K562 (cell line): Measurements from ENCODE around the gene KLHDC7B. TPM values are rescaled to one million over a fixed set of nuclear protein-coding genes. Genes with fewer than 3 reads are reported as not detected.
A peak's percentile ranks its signal among the peaks of the same experiment; 100 is the strongest.

Experiments used
- ARID2 ChIP-seq: fragments of 450-650 bp; IDR thresholded peaks from 2 replicates; pipeline ENCODE4 v1.6.1; 2017; ENCODE audit warnings: antibody characterized with exemption, mild to moderate bottlenecking
- ATF7 ChIP-seq: fragments of 450-650 bp; IDR thresholded peaks from 2 replicates; pipeline ENCODE4 v1.7.1; 2014; ENCODE audit warnings: mild to moderate bottlenecking, moderate library complexity
- CBFA2T3 ChIP-seq: fragments of 450-650 bp; IDR thresholded peaks from 2 replicates; pipeline ENCODE4 v1.6.1; 2017
- E2F8 ChIP-seq: fragments of 450-650 bp; IDR thresholded peaks from 2 replicates; pipeline ENCODE4 v1.7.1; 2018; ENCODE audit warnings: mild to moderate bottlenecking, low read depth; ENCODE audit not compliant: partially characterized antibody
- E4F1 ChIP-seq: fragments of 250-450 bp; sonication (Bioruptor Pico); IDR thresholded peaks from 2 replicates; pipeline ENCODE4 v1.5.0; 2021; ENCODE audit warnings: mild to moderate bottlenecking, borderline replicate concordance
- KAT2B ChIP-seq: IDR thresholded peaks from one replicate; pipeline ENCODE4 v1.6.1; 2012; ENCODE audit warnings: low read depth, mild to moderate bottlenecking, control low read depth, inconsistent platforms, low read length, moderate library complexity
- PML ChIP-seq: IDR thresholded peaks from 2 replicates; pipeline ENCODE4 v1.6.1; 2012; ENCODE audit warnings: low read length, inconsistent platforms
- PTRF ChIP-seq: fragments of 450-650 bp; IDR thresholded peaks from 2 replicates; pipeline ENCODE4 v1.6.1; 2016; ENCODE audit warnings: mild to moderate bottlenecking, missing genetic modification characterization, missing compliant biosample characterization
- PYGO2 ChIP-seq: fragments of 450-650 bp; IDR thresholded peaks from 2 replicates; pipeline ENCODE4 v1.6.1; 2016; ENCODE audit warnings: mild to moderate bottlenecking, missing genetic modification characterization, moderate library complexity, missing compliant biosample characterization
- RREB1 ChIP-seq: fragments of 250-450 bp; sonication (Bioruptor Pico); IDR thresholded peaks from 2 replicates; pipeline ENCODE4 v1.4.0; 2020
- SNAPC5 ChIP-seq: fragments of 250-450 bp; sonication (Bioruptor Pico); IDR thresholded peaks from 2 replicates; pipeline ENCODE4 v1.8.0; 2021; ENCODE audit warnings: moderate library complexity, mild to moderate bottlenecking, inconsistent platforms
- THAP7 ChIP-seq: fragments of 250-450 bp; sonication (Bioruptor Pico); IDR thresholded peaks from 2 replicates; pipeline ENCODE4 v1.5.0; 2021
- XRCC5 ChIP-seq: fragments of 200-400 bp; formaldehyde crosslinking; IDR thresholded peaks from 2 replicates; pipeline ENCODE4 v1.6.1; 2017; ENCODE audit warnings: low read depth, mild to moderate bottlenecking, low read length
- ZKSCAN8 ChIP-seq: fragments of 200-800 bp; sonication (Bioruptor generic); IDR thresholded peaks from 2 replicates; pipeline ENCODE4 v1.6.1; 2016; ENCODE audit warnings: missing genetic modification characterization, missing compliant biosample characterization
- ZNF175 ChIP-seq: fragments of 200-800 bp; sonication (Bioruptor generic); IDR thresholded peaks from 2 replicates; pipeline ENCODE4 v1.6.1; 2016; ENCODE audit warnings: low read depth, mild to moderate bottlenecking, missing genetic modification characterization, missing compliant biosample characterization
- ZNF384 ChIP-seq: IDR thresholded peaks from 2 replicates; pipeline ENCODE4 v1.6.1; 2012; ENCODE audit warnings: low read depth, low read length, improper control_type of control experiment
- ZNF57 ChIP-seq: fragments of 450-650 bp; formaldehyde crosslinking; IDR thresholded peaks from 2 replicates; pipeline ENCODE4 v1.4.0; 2020; ENCODE audit warnings: mild to moderate bottlenecking, moderate library complexity
- ZSCAN29 ChIP-seq: fragments of 450-650 bp; IDR thresholded peaks from 2 replicates; pipeline ENCODE4 v1.6.1; 2017
- polyA plus RNA-seq, 8 experiments: library from polyadenylated mRNA; depleted of rRNA in 4 of 8; stranded (reverse) in 5 of 8; unstranded in 3 of 8; fragments of >200 nt; fragmentation: Nextera tagmentation in 2 of 8; fragmentation: Illumina TruSeq in 1 of 8; extraction: Ambion mirVana in 2 of 8; extraction: Trizol in 1 of 8; gene quantifications; 2 replicates each; pipeline versions ENCODE4 v1.2.1 to v1.2.3, GENCODE V29; 2011 to 2014; ENCODE audit warnings: inconsistent platforms in 1 of 8, missing spikeins in 1 of 8
- total RNA-seq, 7 experiments: library from RNA; depleted of rRNA in 6 of 7; stranded (reverse); fragments of >200 nt in 6 of 7; fragmentation: Illumina TruSeq in 2 of 7; extraction: Trizol in 2 of 7; gene quantifications; 2 replicates each; pipeline versions ENCODE4 v1.2.1 to v1.2.3, GENCODE V29; 2011 to 2021; ENCODE audit warnings: low replicate concordance in 1 of 7

The KLHDC7B gene
- total and polyA plus RNA-seq, 9 of the 15 experiments (the other 6 are each of a cell fraction or from before 2014, with no cell fraction given): 0.04 to 0.22 (median 0.05) TPM; not detected in 4

GRCh38 chr22:50576070-50576469 is 30.4 kb downstream of the KLHDC7B start (continued):
- TF ChIP-seq RREB1 (CRISPR knock-in tag) (no peak), KAT2B (no peak), SNAPC5 (CRISPR knock-in tag) (no peak), ZSCAN29 (no peak), ATF7 (0 out of 2 replicates have a peak, but pooled peaks have one; percentile 31), CBFA2T3 (no peak), THAP7 (CRISPR knock-in tag) (no peak), ARID2 (peak; percentile 74), ZNF57 (CRISPR knock-in tag) (no peak), E4F1 (CRISPR knock-in tag) (no peak), ZNF384 (peak; percentile 69; the same call in 1 of the 2 replicates), PML (no peak), PYGO2 (tag) (no peak), ZNF175 (CRISPR knock-in tag) (no peak), XRCC5 (no peak), E2F8 (no peak), ZKSCAN8 (CRISPR knock-in tag) (no peak), PTRF (tag) (no peak)
